ENCODE data around the gene EPHA4.

DNA sequence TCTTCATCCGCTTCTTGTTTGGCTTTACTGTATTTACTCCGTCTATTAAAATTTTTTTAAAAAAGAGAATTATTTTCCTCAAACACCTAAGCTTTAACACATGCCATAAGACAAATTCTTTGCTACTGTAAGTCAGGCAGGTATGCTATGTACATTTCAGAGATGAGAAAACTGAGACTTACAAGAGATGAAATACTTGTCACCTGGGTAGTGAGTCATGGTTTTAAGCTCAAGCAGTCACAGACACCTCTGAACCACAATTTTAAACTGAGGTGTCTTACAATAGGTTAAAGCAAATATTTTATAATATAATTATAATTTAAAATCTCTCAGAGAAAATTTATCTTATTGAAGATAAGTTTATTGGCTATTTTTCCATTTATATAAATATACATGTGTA, 126.0 kb downstream of the EPHA4 start:
- TF ChIP-seq, protein P1, sequence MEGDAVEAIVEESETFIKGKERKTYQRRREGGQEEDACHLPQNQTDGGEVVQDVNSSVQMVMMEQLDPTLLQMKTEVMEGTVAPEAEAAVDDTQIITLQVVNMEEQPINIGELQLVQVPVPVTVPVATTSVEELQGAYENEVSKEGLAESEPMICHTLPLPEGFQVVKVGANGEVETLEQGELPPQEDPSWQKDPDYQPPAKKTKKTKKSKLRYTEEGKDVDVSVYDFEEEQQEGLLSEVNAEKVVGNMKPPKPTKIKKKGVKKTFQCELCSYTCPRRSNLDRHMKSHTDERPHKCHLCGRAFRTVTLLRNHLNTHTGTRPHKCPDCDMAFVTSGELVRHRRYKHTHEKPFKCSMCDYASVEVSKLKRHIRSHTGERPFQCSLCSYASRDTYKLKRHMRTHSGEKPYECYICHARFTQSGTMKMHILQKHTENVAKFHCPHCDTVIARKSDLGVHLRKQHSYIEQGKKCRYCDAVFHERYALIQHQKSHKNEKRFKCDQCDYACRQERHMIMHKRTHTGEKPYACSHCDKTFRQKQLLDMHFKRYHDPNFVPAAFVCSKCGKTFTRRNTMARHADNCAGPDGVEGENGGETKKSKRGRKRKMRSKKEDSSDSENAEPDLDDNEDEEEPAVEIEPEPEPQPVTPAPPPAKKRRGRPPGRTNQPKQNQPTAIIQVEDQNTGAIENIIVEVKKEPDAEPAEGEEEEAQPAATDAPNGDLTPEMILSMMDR (IDR thresholded peaks at IDR 0.05; ENCODE audit: borderline replicate concordance, extremely low read depth, low read length, poor library complexity, severe bottlenecking), result no peak
- no peak for TF ChIP-seq EZH2 (IDR thresholded peaks at IDR 0.05; ENCODE audit: borderline replicate concordance, low read depth, low read length, severe bottlenecking)
